K562 (cell line): ENCODE data around the gene STAT4. TPM values are rescaled to one million over a fixed set of nuclear protein-coding genes. Genes with fewer than 3 reads are reported as not detected.

Experiments used
- ATAC-seq: fragments of 200-7000 bp; cut with Tn5 transposase; 3 replicates; pipeline ENCODE4 v1.9.1; 2020; ENCODE audit warnings: moderate library complexity
- BruUV-seq: library from RNA; stranded (reverse); fragments of 400-500 nt; replicated peaks from 2 replicates; lab custom pipeline; 2021; lab: Mats Ljungman, UMichigan
- CTCF ChIA-PET: fragments of 300-600 bp; formaldehyde crosslinking; extraction: SDS; loops from one replicate; lab custom pipeline; 2021; ENCODE audit warnings: low intra/inter-chr PET ratio; lab: Yijun Ruan, JAX
- POLR2A ChIA-PET: fragments of 300-600, 350-650 bp; sonication (Branson Sonifier 250); formaldehyde crosslinking; extraction: SDS; loops from one replicate; lab custom pipeline; 2021; ENCODE audit warnings: antibody characterized with exemption, inconsistent platforms; lab: Yijun Ruan, JAX
- DNase-seq, 4 experiments: peaks; one replicate each; pipeline versions ENCODE4 v3.0.0 to v3.0.0-alpha.2; 2011 to 2018; ENCODE audit warnings: low spot score in 3 of 4, mixed read lengths in 3 of 4; ENCODE audit errors: extremely low read depth in 1 of 4
- FAIRE-seq: peaks from 2 replicates; lab custom pipeline; 2011; peaks lifted over from hg19 to GRCh38; lab: Jason Lieb, UNC
- H2AFZ ChIP-seq: 2 replicates; pipeline ENCODE4 v1.6.0; 2011; ENCODE audit warnings: low read depth, low read length, control low read depth, inconsistent platforms
- H3K27ac ChIP-seq: fragments of 200-600 bp; 3 replicates; pipeline ENCODE4 v1.8.0; 2011; ENCODE audit warnings: low read depth, mild to moderate bottlenecking, control low read depth, inconsistent platforms, low read length, moderate library complexity, mixed read lengths; ENCODE audit errors: extremely low read depth
- H3K27me3 ChIP-seq, 2 experiments: fragments of 300-600 bp in 1 of 2; 2 replicates in 1 of 2; 3 replicates in 1 of 2; pipeline versions ENCODE4 v1.6.0 to v1.8.0; 2011; ENCODE audit warnings: inconsistent platforms in 2 of 2, low read length in 2 of 2, mild to moderate bottlenecking in 1 of 2, mixed read lengths in 1 of 2, moderate library complexity in 1 of 2; ENCODE audit not compliant: control insufficient read depth in 2 of 2, insufficient read depth in 2 of 2
- H3K36me3 ChIP-seq: fragments of 300-600 bp; 3 replicates; pipeline ENCODE4 v1.8.0; 2011; ENCODE audit warnings: mild to moderate bottlenecking, low read length, inconsistent platforms; ENCODE audit not compliant: control insufficient read depth, insufficient read depth
- H3K4me1 ChIP-seq, 2 experiments: fragments of 200-600 bp in 1 of 2; replicated peaks in 1 of 2; 2 replicates in 1 of 2; 3 replicates in 1 of 2; pipeline versions ENCODE4 v1.5.1 to v1.8.0; 2011; ENCODE audit warnings: inconsistent platforms in 2 of 2, low read length in 2 of 2, mild to moderate bottlenecking in 1 of 2, mixed read lengths in 1 of 2, moderate library complexity in 1 of 2; ENCODE audit not compliant: control insufficient read depth in 2 of 2, insufficient read depth in 2 of 2
- H3K4me2 ChIP-seq: 2 replicates; pipeline ENCODE4 v1.6.1; 2011; ENCODE audit warnings: low read length, control low read depth, inconsistent platforms, mixed read lengths; ENCODE audit not compliant: insufficient read depth
- H3K4me3 ChIP-seq: fragments of 200-600 bp; sonication (generic), shearing (Covaris generic); 2 replicates; pipeline ENCODE4 v1.5.1; 2016; ENCODE audit warnings: control low read depth, inconsistent platforms
- H3K79me2 ChIP-seq: fragments of 200-600 bp; 3 replicates; pipeline ENCODE4 v1.8.0; 2011; ENCODE audit warnings: low read length, inconsistent platforms; ENCODE audit not compliant: control insufficient read depth, insufficient read depth
- H3K9ac ChIP-seq, 2 experiments: 2 replicates each; pipeline versions ENCODE4 v1.6.0 to v1.6.1; 2011; ENCODE audit warnings: low read depth in 2 of 2, low read length in 2 of 2, control low read depth in 1 of 2, inconsistent platforms in 1 of 2, mild to moderate bottlenecking in 1 of 2, mixed read lengths in 1 of 2; ENCODE audit not compliant: insufficient read depth in 1 of 2
- H3K9me1 ChIP-seq: one replicate; pipeline ENCODE4 v1.6.0; 2011; ENCODE audit warnings: inconsistent platforms, mild to moderate bottlenecking, low read length, moderate library complexity; ENCODE audit not compliant: control insufficient read depth, insufficient read depth
- H3K9me3 ChIP-seq: replicated peaks from 2 replicates; pipeline ENCODE4 v1.5.1; 2011; ENCODE audit warnings: low read depth, low read length, inconsistent platforms; ENCODE audit not compliant: control insufficient read depth, insufficient read depth
- H4K20me1 ChIP-seq: replicated peaks from 2 replicates; pipeline ENCODE4 v1.6.1; 2011; ENCODE audit warnings: low read length, inconsistent platforms, mixed read lengths; ENCODE audit not compliant: control insufficient read depth, insufficient read depth
- ARHGAP35 ChIP-seq: fragments of 450-650 bp; IDR thresholded peaks from 2 replicates; pipeline ENCODE4 v1.6.1; 2018; ENCODE audit not compliant: partially characterized antibody
- BCL6 ChIP-seq: fragments of 250-450 bp; sonication (Bioruptor Pico); IDR thresholded peaks from 2 replicates; pipeline ENCODE4 v1.4.0; 2020
- CC2D1A ChIP-seq: fragments of 450-650 bp; IDR thresholded peaks from 2 replicates; pipeline ENCODE4 v1.6.1; 2017; ENCODE audit warnings: mild to moderate bottlenecking
- ETV6 ChIP-seq, 3 experiments: fragments of 150-350 bp in 1 of 3; sonication (generic) in 1 of 3; formaldehyde crosslinking in 1 of 3; IDR thresholded peaks; 2 replicates each; pipeline versions ENCODE4 v1.6.1 to v1.8.0; 2014 to 2022; ENCODE audit warnings: borderline replicate concordance in 2 of 3, low read depth in 2 of 3, antibody characterized with exemption in 1 of 3, low read length in 1 of 3, mild to moderate bottlenecking in 1 of 3, missing genetic modification reagents in 1 of 3
- LCOR ChIP-seq: sonication (generic); formaldehyde crosslinking; IDR thresholded peaks from 2 replicates; pipeline ENCODE4 v1.8.0; 2022; ENCODE audit warnings: mild to moderate bottlenecking, missing genetic modification reagents
- NCOA1 ChIP-seq: fragments of 450-650 bp; IDR thresholded peaks from 2 replicates; pipeline ENCODE4 v1.6.1; 2016; ENCODE audit warnings: low read depth
- RBM17 ChIP-seq: fragments of 200-400 bp; formaldehyde crosslinking; IDR thresholded peaks from 2 replicates; pipeline ENCODE4 v1.6.1; 2017; ENCODE audit warnings: low read depth, mild to moderate bottlenecking, low read length, borderline replicate concordance
- SREBF2 ChIP-seq: sonication (generic); formaldehyde crosslinking; IDR thresholded peaks from 2 replicates; pipeline ENCODE4 v1.4.0; 2020; ENCODE audit warnings: mild to moderate bottlenecking, missing genetic modification reagents
- TBL1XR1 ChIP-seq, 2 experiments: IDR thresholded peaks; 2 replicates each; pipeline ENCODE4 v1.6.1; 2012; ENCODE audit warnings: improper control_type of control experiment in 2 of 2, low read length in 2 of 2, mild to moderate bottlenecking in 1 of 2
- U2AF1 ChIP-seq: fragments of 200-400 bp; formaldehyde crosslinking; optimal IDR thresholded peaks from 2 replicates; pipeline ENCODE3; 2017; ENCODE audit warnings: mild to moderate bottlenecking, low read depth, low read length, moderate library complexity
- YBX1 ChIP-seq: fragments of 450-650 bp; IDR thresholded peaks from 2 replicates; pipeline ENCODE4 v1.7.1; 2016; ENCODE audit warnings: mild to moderate bottlenecking
- ZBTB1 ChIP-seq: sonication (generic); formaldehyde crosslinking; IDR thresholded peaks from 2 replicates; pipeline ENCODE4 v1.8.1; 2023; ENCODE audit warnings: missing genetic modification reagents, low read depth, mild to moderate bottlenecking, borderline replicate concordance
- ZFP1 ChIP-seq: fragments of 450-650 bp; formaldehyde crosslinking; IDR thresholded peaks from 2 replicates; pipeline ENCODE4 v1.4.0; 2020; ENCODE audit warnings: mild to moderate bottlenecking, mixed read lengths
- ZNF511 ChIP-seq: sonication (generic); formaldehyde crosslinking; IDR thresholded peaks from 2 replicates; pipeline ENCODE4 v1.8.0; 2022; ENCODE audit warnings: mild to moderate bottlenecking, missing genetic modification reagents
- ZNF644 ChIP-seq: fragments of 200-800 bp; sonication (Bioruptor generic); IDR thresholded peaks from 2 replicates; pipeline ENCODE4 v1.6.1; 2016; ENCODE audit warnings: low read depth, missing genetic modification characterization, missing compliant biosample characterization
- ZNF699 ChIP-seq: fragments of 250-450 bp; sonication (Bioruptor Pico); IDR thresholded peaks from 2 replicates; pipeline ENCODE4 v1.8.0; 2021; ENCODE audit warnings: mild to moderate bottlenecking, moderate library complexity; ENCODE audit not compliant: insufficient replicate concordance
- ZNF707 ChIP-seq: fragments of 250-450 bp; sonication (Bioruptor Pico); conservative IDR thresholded peaks from 2 replicates; pipeline ENCODE4 v1.8.0; 2022; ENCODE audit warnings: inconsistent platforms, mild to moderate bottlenecking, moderate library complexity
- ZNF780A ChIP-seq: fragments of 250-450 bp; sonication (Bioruptor Pico); IDR thresholded peaks from 2 replicates; pipeline ENCODE4 v1.5.0; 2021; ENCODE audit warnings: mild to moderate bottlenecking
- WGBS: fragments of 100-300 bp; shearing (Covaris generic); methylation state at CpG from one replicate; pipeline ENCODE4 v1.1.6; 2016; ENCODE audit warnings: low coverage, mixed read lengths; ENCODE audit not compliant: insufficient coverage; ENCODE audit errors: missing lambda C conversion rate; 5-methylcytosine and 5-hydroxymethylcytosine counted together
- in situ Hi-C: fragments of 300-500 bp; cut with MboI; formaldehyde crosslinking; loops from 4 replicates; pipeline ENCODE4 v1.15.0; 2018; ENCODE audit warnings: inconsistent platforms, mixed read lengths
- intact Hi-C: fragments of 100-400 bp; cut with micrococcal nuclease; formaldehyde crosslinking; loops from 2 replicates; pipeline ENCODE4 v1.14.2; 2022
- polyA plus RNA-seq, 8 experiments: library from polyadenylated mRNA; depleted of rRNA in 4 of 8; stranded (reverse) in 5 of 8; unstranded in 3 of 8; fragments of >200 nt; fragmentation: Nextera tagmentation in 2 of 8; fragmentation: Illumina TruSeq in 1 of 8; extraction: Ambion mirVana in 2 of 8; extraction: Trizol in 1 of 8; gene quantifications; 2 replicates each; pipeline versions ENCODE4 v1.2.1 to v1.2.3, GENCODE V29; 2011 to 2014; ENCODE audit warnings: inconsistent platforms in 1 of 8, missing spikeins in 1 of 8
- total RNA-seq, 7 experiments: library from RNA; depleted of rRNA in 6 of 7; stranded (reverse); fragments of >200 nt in 6 of 7; fragmentation: Illumina TruSeq in 2 of 7; extraction: Trizol in 2 of 7; gene quantifications; 2 replicates each; pipeline versions ENCODE4 v1.2.1 to v1.2.3, GENCODE V29; 2011 to 2021; ENCODE audit warnings: low replicate concordance in 1 of 7
- TF ChIP-seq, protein P1 (sequence below): sonication (generic); formaldehyde crosslinking; IDR thresholded peaks from 2 replicates; pipeline ENCODE4 v1.8.1; 2023; ENCODE audit warnings: mild to moderate bottlenecking, missing genetic modification reagents
- TF ChIP-seq, protein P2 (sequence below): fragments of 250-450 bp; sonication (Bioruptor Pico); IDR thresholded peaks from 2 replicates; pipeline ENCODE4 v1.8.0; 2022; ENCODE audit warnings: moderate library complexity, mild to moderate bottlenecking, inconsistent platforms

The STAT4 gene
- total and polyA plus RNA-seq, 9 of the 15 experiments (the other 6 are each of a cell fraction or from before 2014, with no cell fraction given) = 0.01 to 0.06 (median 0.03) TPM; not detected in 6

- TF ChIP-seq NCOA1 = no peak
These were observed 64.1 kb downstream of the STAT4 start (continued) for GRCh38 chr2:191086706-191087105.

- H3K9me1 ChIP-seq = no peaks in the 10 kb centered on the region
These were observed 67.3 kb downstream of the STAT4 start for GRCh38 chr2:191083540-191083939.

More at GRCh38 chr2:191083540-191083939, 67.3 kb downstream of the STAT4 start:
- intact Hi-C loops = no loop called here
- ChIA-PET CTCF (no interaction called here), POLR2A (no interaction called here)
- no peaks in the 10 kb centered on the region for H3K27me3 ChIP-seq
- no peak overlapping the region for H2AFZ ChIP-seq
- ATAC-seq (no peak), FAIRE-seq (no peak), DNase-seq (no peak)
- 0% methylated on average over 3 of the region's 3 CpGs for WGBS
- H3K9me3 ChIP-seq = no peaks in the 10 kb centered on the region
- H3K4me1 ChIP-seq = no peaks in the 10 kb centered on the region
- no peak overlapping the region for H3K27ac ChIP-seq
- H3K4me2 ChIP-seq = no peak overlapping the region
- in situ Hi-C loops = no loop called here
- no peaks in the 10 kb centered on the region for H3K79me2 ChIP-seq
- no TSS peak for BruUV-seq
- no peak overlapping the region for H3K4me3 ChIP-seq
- TF ChIP-seq ZNF780A (CRISPR knock-in tag) = no peak
- TF ChIP-seq ZNF511 = no peak
- TF ChIP-seq CC2D1A = no peak
- TF ChIP-seq, protein P1, sequence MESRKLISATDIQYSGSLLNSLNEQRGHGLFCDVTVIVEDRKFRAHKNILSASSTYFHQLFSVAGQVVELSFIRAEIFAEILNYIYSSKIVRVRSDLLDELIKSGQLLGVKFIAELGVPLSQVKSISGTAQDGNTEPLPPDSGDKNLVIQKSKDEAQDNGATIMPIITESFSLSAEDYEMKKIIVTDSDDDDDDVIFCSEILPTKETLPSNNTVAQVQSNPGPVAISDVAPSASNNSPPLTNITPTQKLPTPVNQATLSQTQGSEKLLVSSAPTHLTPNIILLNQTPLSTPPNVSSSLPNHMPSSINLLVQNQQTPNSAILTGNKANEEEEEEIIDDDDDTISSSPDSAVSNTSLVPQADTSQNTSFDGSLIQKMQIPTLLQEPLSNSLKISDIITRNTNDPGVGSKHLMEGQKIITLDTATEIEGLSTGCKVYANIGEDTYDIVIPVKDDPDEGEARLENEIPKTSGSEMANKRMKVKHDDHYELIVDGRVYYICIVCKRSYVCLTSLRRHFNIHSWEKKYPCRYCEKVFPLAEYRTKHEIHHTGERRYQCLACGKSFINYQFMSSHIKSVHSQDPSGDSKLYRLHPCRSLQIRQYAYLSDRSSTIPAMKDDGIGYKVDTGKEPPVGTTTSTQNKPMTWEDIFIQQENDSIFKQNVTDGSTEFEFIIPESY (CRISPR knock-in tag) = no peak
- TF ChIP-seq TBL1XR1 (IDR thresholded peaks at IDR 0.05; ENCODE audit: low read length in 2 of 2) = no peak
- no peak for TF ChIP-seq SREBF2 (CRISPR knock-in tag)
- TF ChIP-seq ZNF644 (tag) = no peak
- no peak for TF ChIP-seq U2AF1
- no peak for TF ChIP-seq ZFP1 (CRISPR knock-in tag)
- no peak for TF ChIP-seq ZNF699 (CRISPR knock-in tag)
- no peak for TF ChIP-seq ARHGAP35
- TF ChIP-seq, protein P2, sequence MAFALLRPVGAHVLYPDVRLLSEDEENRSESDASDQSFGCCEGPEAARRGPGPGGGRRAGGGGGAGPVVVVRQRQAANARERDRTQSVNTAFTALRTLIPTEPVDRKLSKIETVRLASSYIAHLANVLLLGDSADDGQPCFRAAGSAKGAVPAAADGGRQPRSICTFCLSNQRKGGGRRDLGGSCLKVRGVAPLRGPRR = no peak
- no peak for TF ChIP-seq ZBTB1 (CRISPR knock-in tag)
- no peak for TF ChIP-seq YBX1
- TF ChIP-seq RBM17 = no peak
- no peak for TF ChIP-seq ZNF707 (CRISPR knock-in tag)
- TF ChIP-seq LCOR (CRISPR knock-in tag) = no peak
- TF ChIP-seq BCL6 (CRISPR knock-in tag) = no peak
- TF ChIP-seq ETV6 (IDR thresholded peaks at IDR 0.05; ENCODE audit: borderline replicate concordance in 1 of 2, low read depth in 2 of 2, low read length in 1 of 2) = no peak
- no peak for TF ChIP-seq ETV6 (CRISPR knock-in tag; IDR thresholded peaks at IDR 0.05; ENCODE audit: borderline replicate concordance)
- H3K9ac ChIP-seq = no peak overlapping the region
- no peaks in the 10 kb centered on the region for H3K36me3 ChIP-seq
- no peaks in the 10 kb centered on the region for H4K20me1 ChIP-seq
